HEK293 (cell line): ENCODE measurements around the gene CEP135.

Source experiments
- BCL11B ChIP-seq: fragments of 450-650 bp; formaldehyde crosslinking; IDR thresholded peaks from 2 replicates; pipeline ENCODE4 v1.5.1; 2016; ENCODE audit warnings: low read depth, missing biosample characterization, missing genetic modification characterization
- GLIS1 ChIP-seq: fragments of 450-650 bp; formaldehyde crosslinking; IDR thresholded peaks from 2 replicates; pipeline ENCODE4 v1.5.1; 2016; ENCODE audit warnings: missing biosample characterization, missing genetic modification characterization
- KLF16 ChIP-seq: fragments of 450-650 bp; formaldehyde crosslinking; IDR thresholded peaks from 2 replicates; pipeline ENCODE4 v1.5.1; 2017; ENCODE audit warnings: missing biosample characterization, missing genetic modification characterization
- KLF7 ChIP-seq: fragments of 450-650 bp; formaldehyde crosslinking; IDR thresholded peaks from 2 replicates; pipeline ENCODE4 v1.5.1; 2016; ENCODE audit warnings: missing biosample characterization, missing genetic modification characterization, borderline replicate concordance
- OVOL3 ChIP-seq: fragments of 450-650 bp; formaldehyde crosslinking; IDR thresholded peaks from 2 replicates; pipeline ENCODE4 v1.5.1; 2016; ENCODE audit warnings: missing biosample characterization, missing genetic modification characterization
- REST ChIP-seq: fragments of 450-650 bp; formaldehyde crosslinking; IDR thresholded peaks from 2 replicates; pipeline ENCODE4 v1.5.1; 2016; ENCODE audit warnings: missing biosample characterization, missing genetic modification characterization
- WT1 ChIP-seq: fragments of 450-650 bp; formaldehyde crosslinking; IDR thresholded peaks from 2 replicates; pipeline ENCODE4 v1.5.1; 2016; ENCODE audit warnings: missing biosample characterization, missing genetic modification characterization
- ZEB2 ChIP-seq: fragments of 450-650 bp; formaldehyde crosslinking; IDR thresholded peaks from 2 replicates; pipeline ENCODE4 v1.5.1; 2016; ENCODE audit warnings: missing biosample characterization, missing genetic modification characterization
- ZFP3 ChIP-seq: fragments of 450-650 bp; formaldehyde crosslinking; IDR thresholded peaks from 2 replicates; pipeline ENCODE4 v1.5.1; 2016; ENCODE audit warnings: low read depth, missing biosample characterization, missing genetic modification characterization
- ZNF114 ChIP-seq: fragments of 450-650 bp; formaldehyde crosslinking; IDR thresholded peaks from 2 replicates; pipeline ENCODE4 v1.5.0; 2017; ENCODE audit warnings: missing biosample characterization, missing genetic modification characterization
- ZNF16 ChIP-seq: fragments of 450-650 bp; formaldehyde crosslinking; IDR thresholded peaks from 2 replicates; pipeline ENCODE4 v1.5.1; 2016; ENCODE audit warnings: low read depth, missing biosample characterization, missing genetic modification characterization
- ZNF169 ChIP-seq: fragments of 450-650 bp; formaldehyde crosslinking; IDR thresholded peaks from 2 replicates; pipeline ENCODE4 v1.5.1; 2016; ENCODE audit warnings: missing biosample characterization, missing genetic modification characterization
- ZNF184 ChIP-seq: fragments of 450-650 bp; IDR thresholded peaks from 2 replicates; pipeline ENCODE4 v1.5.1; 2018; ENCODE audit warnings: missing biosample characterization, mild to moderate bottlenecking, missing genetic modification characterization
- ZNF223 ChIP-seq: fragments of 450-650 bp; formaldehyde crosslinking; IDR thresholded peaks from 2 replicates; pipeline ENCODE4 v1.5.1; 2016; ENCODE audit warnings: missing biosample characterization, missing genetic modification characterization
- ZNF239 ChIP-seq: fragments of 450-650 bp; formaldehyde crosslinking; IDR thresholded peaks from 2 replicates; pipeline ENCODE4 v1.5.1; 2016; ENCODE audit warnings: missing biosample characterization, missing genetic modification characterization
- ZNF324 ChIP-seq: fragments of 450-650 bp; formaldehyde crosslinking; IDR thresholded peaks from 2 replicates; pipeline ENCODE4 v1.5.1; 2016; ENCODE audit warnings: missing biosample characterization, missing genetic modification characterization
- ZNF335 ChIP-seq: fragments of 450-650 bp; formaldehyde crosslinking; conservative IDR thresholded peaks from 2 replicates; pipeline ENCODE4 v1.5.1; 2016; ENCODE audit warnings: missing biosample characterization, missing genetic modification characterization
- ZNF426 ChIP-seq: fragments of 450-650 bp; formaldehyde crosslinking; IDR thresholded peaks from 2 replicates; pipeline ENCODE4 v1.5.1; 2017; ENCODE audit warnings: missing biosample characterization, missing genetic modification characterization, mild to moderate bottlenecking, inconsistent platforms, moderate library complexity
- ZNF544 ChIP-seq: fragments of 450-650 bp; formaldehyde crosslinking; IDR thresholded peaks from 2 replicates; pipeline ENCODE4 v1.5.0; 2017; ENCODE audit warnings: missing biosample characterization, missing genetic modification characterization
- ZNF555 ChIP-seq: fragments of 450-650 bp; formaldehyde crosslinking; conservative IDR thresholded peaks from 2 replicates; pipeline ENCODE4 v1.5.1; 2017; ENCODE audit warnings: missing biosample characterization, mild to moderate bottlenecking, missing genetic modification characterization, inconsistent platforms
- ZNF600 ChIP-seq: fragments of 450-650 bp; formaldehyde crosslinking; IDR thresholded peaks from 2 replicates; pipeline ENCODE4 v1.5.1; 2016; ENCODE audit warnings: missing biosample characterization, missing genetic modification characterization
- ZNF621 ChIP-seq: fragments of 450-650 bp; formaldehyde crosslinking; IDR thresholded peaks from 2 replicates; pipeline ENCODE4 v1.5.1; 2017; ENCODE audit warnings: missing biosample characterization, missing genetic modification characterization
- ZNF670 ChIP-seq: fragments of 450-650 bp; formaldehyde crosslinking; IDR thresholded peaks from 2 replicates; pipeline ENCODE4 v1.5.1; 2016; ENCODE audit warnings: missing biosample characterization, missing genetic modification characterization, low read depth
- ZNF707 ChIP-seq: fragments of 450-650 bp; formaldehyde crosslinking; IDR thresholded peaks from 2 replicates; pipeline ENCODE4 v1.5.1; 2016; ENCODE audit warnings: missing biosample characterization, missing genetic modification characterization
- ZNF843 ChIP-seq: fragments of 450-650 bp; formaldehyde crosslinking; IDR thresholded peaks from 2 replicates; pipeline ENCODE4 v1.5.1; 2016; ENCODE audit warnings: missing biosample characterization, missing genetic modification characterization
- ZSCAN30 ChIP-seq: fragments of 450-650 bp; IDR thresholded peaks from 2 replicates; pipeline ENCODE4 v1.5.1; 2018; ENCODE audit warnings: missing biosample characterization, mild to moderate bottlenecking, missing genetic modification characterization, moderate library complexity
- TF ChIP-seq, protein P1 (sequence below): fragments of 450-650 bp; formaldehyde crosslinking; IDR thresholded peaks from 2 replicates; pipeline ENCODE4 v1.5.1; 2016; ENCODE audit warnings: missing biosample characterization, missing genetic modification characterization
- TF ChIP-seq, protein P2 (sequence below): fragments of 450-650 bp; IDR thresholded peaks from 2 replicates; pipeline ENCODE4 v1.5.1; 2018; ENCODE audit warnings: missing biosample characterization, mild to moderate bottlenecking, missing genetic modification characterization
- TF ChIP-seq, protein P3 (sequence below): fragments of 450-650 bp; formaldehyde crosslinking; IDR thresholded peaks from 2 replicates; pipeline ENCODE4 v1.5.1; 2016; ENCODE audit warnings: missing biosample characterization, missing genetic modification characterization
- TF ChIP-seq, protein P4 (sequence below): fragments of 450-650 bp; IDR thresholded peaks from 2 replicates; pipeline ENCODE4 v1.5.1; 2018; ENCODE audit warnings: missing biosample characterization, missing genetic modification characterization
- TF ChIP-seq, protein P5 (sequence below): fragments of 450-650 bp; formaldehyde crosslinking; IDR thresholded peaks from 2 replicates; pipeline ENCODE4 v1.5.1; 2017; ENCODE audit warnings: missing biosample characterization, missing genetic modification characterization

Gene CEP135

GRCh38 chr4:56048702-56049431 lies 100.1 kb downstream of the CEP135 start (continued):
- TF ChIP-seq OVOL3 (tag by site-specific recombination) (no peak), ZFP3 (tag by site-specific recombination) (no peak), ZEB2 (0 out of 2 replicates have a peak, but pooled peaks have one; percentile 26), ZNF670 (tag by site-specific recombination) (no peak), WT1 (tag by site-specific recombination) (no peak), ZNF184 (tag by site-specific recombination) (no peak), ZSCAN30 (no peak; the same call in 1 of the 2 replicates), GLIS1 (tag by site-specific recombination) (peak; percentile 79), BCL11B (tag by site-specific recombination) (no peak), ZNF114 (no peak), ZNF335 (tag by site-specific recombination) (peak; percentile 73), ZNF239 (tag by site-specific recombination) (no peak), ZNF169 (tag by site-specific recombination) (no peak), KLF16 (tag by site-specific recombination) (no peak), ZNF324 (tag by site-specific recombination) (no peak), ZNF555 (tag by site-specific recombination) (no peak), ZNF621 (no peak), ZNF223 (no peak), ZNF544 (no peak), ZNF843 (tag by site-specific recombination) (no peak), KLF7 (tag by site-specific recombination) (no peak), REST (tag by site-specific recombination) (no peak), ZNF600 (tag by site-specific recombination) (0 out of 2 replicates have a peak, but pooled peaks have one; percentile 40), ZNF426 (tag by site-specific recombination) (no peak), ZNF16 (tag by site-specific recombination) (no peak), ZNF707 (tag by site-specific recombination) (no peak)
- TF ChIP-seq, protein P1, sequence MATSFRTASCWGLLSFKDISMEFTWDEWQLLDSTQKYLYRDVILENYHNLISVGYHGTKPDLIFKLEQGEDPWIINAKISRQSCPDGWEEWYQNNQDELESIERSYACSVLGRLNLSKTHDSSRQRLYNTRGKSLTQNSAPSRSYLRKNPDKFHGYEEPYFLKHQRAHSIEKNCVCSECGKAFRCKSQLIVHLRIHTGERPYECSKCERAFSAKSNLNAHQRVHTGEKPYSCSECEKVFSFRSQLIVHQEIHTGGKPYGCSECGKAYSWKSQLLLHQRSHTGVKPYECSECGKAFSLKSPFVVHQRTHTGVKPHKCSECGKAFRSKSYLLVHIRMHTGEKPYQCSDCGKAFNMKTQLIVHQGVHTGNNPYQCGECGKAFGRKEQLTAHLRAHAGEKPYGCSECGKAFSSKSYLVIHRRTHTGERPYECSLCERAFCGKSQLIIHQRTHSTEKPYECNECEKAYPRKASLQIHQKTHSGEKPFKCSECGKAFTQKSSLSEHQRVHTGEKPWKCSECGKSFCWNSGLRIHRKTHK = no peak
- TF ChIP-seq, protein P2, sequence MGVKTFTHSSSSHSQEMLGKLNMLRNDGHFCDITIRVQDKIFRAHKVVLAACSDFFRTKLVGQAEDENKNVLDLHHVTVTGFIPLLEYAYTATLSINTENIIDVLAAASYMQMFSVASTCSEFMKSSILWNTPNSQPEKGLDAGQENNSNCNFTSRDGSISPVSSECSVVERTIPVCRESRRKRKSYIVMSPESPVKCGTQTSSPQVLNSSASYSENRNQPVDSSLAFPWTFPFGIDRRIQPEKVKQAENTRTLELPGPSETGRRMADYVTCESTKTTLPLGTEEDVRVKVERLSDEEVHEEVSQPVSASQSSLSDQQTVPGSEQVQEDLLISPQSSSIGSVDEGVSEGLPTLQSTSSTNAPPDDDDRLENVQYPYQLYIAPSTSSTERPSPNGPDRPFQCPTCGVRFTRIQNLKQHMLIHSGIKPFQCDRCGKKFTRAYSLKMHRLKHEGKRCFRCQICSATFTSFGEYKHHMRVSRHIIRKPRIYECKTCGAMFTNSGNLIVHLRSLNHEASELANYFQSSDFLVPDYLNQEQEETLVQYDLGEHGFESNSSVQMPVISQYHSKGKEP = no peak
- TF ChIP-seq, protein P3, sequence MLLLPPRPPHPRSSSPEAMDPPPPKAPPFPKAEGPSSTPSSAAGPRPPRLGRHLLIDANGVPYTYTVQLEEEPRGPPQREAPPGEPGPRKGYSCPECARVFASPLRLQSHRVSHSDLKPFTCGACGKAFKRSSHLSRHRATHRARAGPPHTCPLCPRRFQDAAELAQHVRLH (tag by site-specific recombination) = no peak
- TF ChIP-seq, protein P4, sequence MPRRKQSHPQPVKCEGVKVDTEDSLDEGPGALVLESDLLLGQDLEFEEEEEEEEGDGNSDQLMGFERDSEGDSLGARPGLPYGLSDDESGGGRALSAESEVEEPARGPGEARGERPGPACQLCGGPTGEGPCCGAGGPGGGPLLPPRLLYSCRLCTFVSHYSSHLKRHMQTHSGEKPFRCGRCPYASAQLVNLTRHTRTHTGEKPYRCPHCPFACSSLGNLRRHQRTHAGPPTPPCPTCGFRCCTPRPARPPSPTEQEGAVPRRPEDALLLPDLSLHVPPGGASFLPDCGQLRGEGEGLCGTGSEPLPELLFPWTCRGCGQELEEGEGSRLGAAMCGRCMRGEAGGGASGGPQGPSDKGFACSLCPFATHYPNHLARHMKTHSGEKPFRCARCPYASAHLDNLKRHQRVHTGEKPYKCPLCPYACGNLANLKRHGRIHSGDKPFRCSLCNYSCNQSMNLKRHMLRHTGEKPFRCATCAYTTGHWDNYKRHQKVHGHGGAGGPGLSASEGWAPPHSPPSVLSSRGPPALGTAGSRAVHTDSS (tag by site-specific recombination) = no peak
- TF ChIP-seq, protein P5, sequence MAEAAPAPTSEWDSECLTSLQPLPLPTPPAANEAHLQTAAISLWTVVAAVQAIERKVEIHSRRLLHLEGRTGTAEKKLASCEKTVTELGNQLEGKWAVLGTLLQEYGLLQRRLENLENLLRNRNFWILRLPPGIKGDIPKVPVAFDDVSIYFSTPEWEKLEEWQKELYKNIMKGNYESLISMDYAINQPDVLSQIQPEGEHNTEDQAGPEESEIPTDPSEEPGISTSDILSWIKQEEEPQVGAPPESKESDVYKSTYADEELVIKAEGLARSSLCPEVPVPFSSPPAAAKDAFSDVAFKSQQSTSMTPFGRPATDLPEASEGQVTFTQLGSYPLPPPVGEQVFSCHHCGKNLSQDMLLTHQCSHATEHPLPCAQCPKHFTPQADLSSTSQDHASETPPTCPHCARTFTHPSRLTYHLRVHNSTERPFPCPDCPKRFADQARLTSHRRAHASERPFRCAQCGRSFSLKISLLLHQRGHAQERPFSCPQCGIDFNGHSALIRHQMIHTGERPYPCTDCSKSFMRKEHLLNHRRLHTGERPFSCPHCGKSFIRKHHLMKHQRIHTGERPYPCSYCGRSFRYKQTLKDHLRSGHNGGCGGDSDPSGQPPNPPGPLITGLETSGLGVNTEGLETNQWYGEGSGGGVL (tag by site-specific recombination) = no peak
